Mononuclear cell (primary cell): ENCODE results near the gene SMARCB1. TPM values are rescaled to one million over a fixed set of nuclear protein-coding genes. Genes with fewer than 3 reads are reported as not detected.

Source experiments
- H3K27me3 ChIP-seq: 2 replicates; pipeline ENCODE4 v1.6.0; 2011; ENCODE audit warnings: low read length, control low read depth; ENCODE audit not compliant: insufficient read depth
- H3K4me1 ChIP-seq: 2 replicates; pipeline ENCODE4 v1.5.1; 2011; ENCODE audit warnings: mild to moderate bottlenecking, low read length, control low read depth; ENCODE audit not compliant: insufficient read depth
- H3K4me3 ChIP-seq: 2 replicates; pipeline ENCODE4 v1.5.1; 2011; ENCODE audit warnings: mild to moderate bottlenecking, low read length, moderate library complexity
- H3K9me3 ChIP-seq: 2 replicates; pipeline ENCODE4 v1.5.1; 2011; ENCODE audit warnings: low read depth, mild to moderate bottlenecking, control low read depth, low read length
- total RNA-seq: library from RNA; depleted of rRNA; stranded (reverse); fragments of >200 nt; gene quantifications from one replicate; pipeline ENCODE4 v1.2.3, GENCODE V29; 2012

Gene SMARCB1
- total RNA-seq, 1 donor = 31.8 TPM

DNA sequence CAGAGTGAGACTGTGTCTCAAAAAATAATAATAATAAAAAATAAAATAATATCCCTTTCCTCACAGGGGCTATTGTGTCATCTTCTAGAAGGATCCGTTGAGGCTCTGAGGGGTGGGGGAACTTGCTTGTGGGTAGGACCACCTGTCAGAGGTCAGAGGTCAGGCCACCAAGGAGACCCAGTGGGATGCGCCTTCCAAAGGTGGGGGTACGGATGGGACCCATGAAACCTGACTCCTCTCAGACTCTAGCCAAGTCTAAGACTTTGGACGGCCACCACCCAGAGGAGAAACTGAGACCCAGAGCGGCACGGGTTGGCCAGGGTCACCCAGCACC is 14.5 kb upstream of the SMARCB1 start:
- no peak overlapping the region for H3K4me3 ChIP-seq
- no peaks in the 10 kb centered on the region for H3K27me3 ChIP-seq
- peaks cover 29% of the 10 kb centered on the region for H3K4me1 ChIP-seq
- no peaks in the 10 kb centered on the region for H3K9me3 ChIP-seq

DNA sequence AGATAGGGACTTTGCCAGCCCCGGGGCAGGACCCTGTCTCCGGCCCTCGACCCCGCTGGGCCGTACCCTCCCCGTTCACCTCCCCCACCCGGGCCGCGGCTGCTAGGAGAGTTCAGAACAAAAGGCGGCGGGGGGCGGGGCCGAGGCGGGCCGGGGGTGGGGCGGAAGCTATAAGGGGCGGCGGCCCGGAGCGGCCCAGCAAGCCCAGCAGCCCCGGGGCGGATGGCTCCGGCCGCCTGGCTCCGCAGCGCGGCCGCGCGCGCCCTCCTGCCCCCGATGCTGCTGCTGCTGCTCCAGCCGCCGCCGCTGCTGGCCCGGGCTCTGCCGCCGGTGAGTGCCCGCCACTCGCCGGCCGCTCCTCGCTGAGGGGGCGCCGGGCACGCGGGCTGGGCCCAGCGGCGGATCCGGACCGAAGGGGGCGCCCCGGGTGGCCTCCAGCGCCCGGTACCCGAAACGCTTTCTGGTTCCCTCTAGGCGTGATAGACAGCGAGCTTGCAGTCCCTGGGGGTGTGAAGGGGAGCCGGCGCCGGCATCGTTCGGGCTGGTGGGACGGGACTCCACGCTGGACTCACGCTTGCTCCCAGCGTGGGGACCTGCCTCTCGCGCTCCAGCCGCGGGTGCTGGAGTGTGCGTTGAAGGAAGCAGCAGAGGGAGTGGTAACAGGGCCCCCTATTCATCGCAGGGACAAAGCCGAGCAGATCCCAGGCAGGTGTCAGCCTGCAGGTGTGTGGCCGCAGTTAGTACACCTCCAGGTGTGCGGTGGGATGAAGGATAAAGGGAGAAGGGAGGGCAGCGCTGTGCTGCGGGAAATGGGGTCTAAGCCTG is 13.9 kb upstream of the SMARCB1 start, which contains the start of gene MMP11:
MMP11 (plus strand) TSS at position 201 of the 825 bp plus-strand sequence; CDS start at position 223, 22 bp downstream.
- no peaks in the 10 kb centered on the region for H3K27me3 ChIP-seq
- peaks cover 29% of the 10 kb centered on the region for H3K4me1 ChIP-seq
- peak within 1 kb of the TSS; percentile 19 for H3K4me3 ChIP-seq
- no peaks in the 10 kb centered on the region for H3K9me3 ChIP-seq

DNA sequence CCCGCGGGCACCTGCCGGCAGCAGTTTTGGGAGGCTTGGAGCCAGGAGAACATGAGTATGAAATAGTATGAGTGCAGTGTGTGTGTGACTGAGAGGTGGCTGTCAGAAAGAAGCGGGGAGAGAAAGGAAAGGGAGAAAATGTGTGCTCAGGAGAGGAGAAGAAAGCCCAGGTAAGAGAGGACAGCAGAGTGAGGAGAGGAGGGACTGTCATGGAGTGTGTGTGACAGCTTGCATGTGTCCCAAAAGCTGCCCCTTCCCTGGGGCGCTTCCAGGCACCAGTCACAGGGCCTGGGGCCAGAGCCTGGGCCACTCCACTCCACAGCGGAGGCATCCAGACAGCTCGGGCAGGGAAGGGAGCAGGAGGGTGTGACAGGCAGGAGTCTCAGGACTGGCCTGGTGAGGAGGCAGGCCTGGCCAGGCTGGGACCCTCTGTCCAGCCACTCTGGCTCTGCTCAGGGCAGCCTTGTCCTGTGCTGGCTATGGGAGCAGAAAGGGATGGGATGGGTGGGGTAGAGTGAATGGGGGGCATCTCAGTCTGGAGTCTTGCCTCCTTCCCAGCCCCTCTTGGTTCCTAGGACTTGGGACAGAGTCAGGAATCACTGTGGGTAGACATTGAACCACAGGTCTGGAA is 13.2 kb upstream of the SMARCB1 start:
- Histone ChIP-seq H3K4me3 (no peak overlapping the region), H3K9me3 (no peaks in the 10 kb centered on the region), H3K27me3 (no peaks in the 10 kb centered on the region), H3K4me1 (peaks cover 23% of the 10 kb centered on the region)

DNA sequence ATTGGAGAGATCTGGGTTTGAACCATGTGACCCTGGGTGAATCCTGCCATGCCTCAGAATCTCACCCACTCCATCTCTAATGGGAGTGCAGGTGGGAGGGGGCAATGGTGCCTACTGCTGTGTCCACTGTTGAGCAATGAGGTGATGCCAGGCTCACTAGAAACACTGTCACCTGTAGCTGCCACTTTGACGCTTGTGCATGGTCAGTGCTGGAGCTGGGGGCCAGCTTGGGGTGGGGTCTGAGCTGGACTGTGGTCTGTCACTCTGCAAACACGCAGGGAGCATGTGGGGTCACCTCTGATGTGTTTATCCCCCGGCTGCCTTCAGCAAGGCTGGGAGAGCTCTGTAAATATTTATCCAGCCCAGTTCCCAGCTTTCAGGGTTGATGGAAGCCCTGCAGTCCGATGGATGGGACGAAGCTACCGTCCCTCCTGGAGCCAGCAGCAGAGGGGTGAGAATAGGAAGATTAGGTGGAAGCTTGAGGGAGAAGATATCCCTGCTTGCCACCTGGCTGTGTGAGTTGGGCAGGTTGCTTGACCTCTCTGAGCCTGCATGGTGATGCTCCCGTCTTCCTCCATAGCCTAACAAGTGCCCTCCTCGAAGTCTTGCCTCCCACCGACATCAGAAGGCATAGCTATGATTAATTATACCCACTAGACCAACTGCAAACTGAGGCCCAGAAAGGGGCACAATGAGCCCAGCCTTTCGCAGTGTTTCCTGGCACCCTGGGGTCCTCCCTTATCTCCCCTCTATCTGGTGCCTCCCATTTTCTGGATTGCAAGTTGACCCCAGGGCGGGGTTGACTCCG is 12.4 kb upstream of the SMARCB1 start:
- Histone ChIP-seq H3K9me3 (no peaks in the 10 kb centered on the region), H3K4me1 (peaks cover 21% of the 10 kb centered on the region), H3K4me3 (no peak overlapping the region), H3K27me3 (no peaks in the 10 kb centered on the region)

GRCh38 chr22:23774922-23775436 is 11.8 kb upstream of the SMARCB1 start:
- H3K4me3 ChIP-seq = no peak overlapping the region
- peaks cover 21% of the 10 kb centered on the region for H3K4me1 ChIP-seq
- no peaks in the 10 kb centered on the region for H3K9me3 ChIP-seq
- no peaks in the 10 kb centered on the region for H3K27me3 ChIP-seq

- no peaks in the 10 kb centered on the region for H3K9me3 ChIP-seq
- H3K4me1 ChIP-seq = peaks cover 16% of the 10 kb centered on the region
These were observed 10.9 kb upstream of the SMARCB1 start for GRCh38 chr22:23775779-23776375.

DNA sequence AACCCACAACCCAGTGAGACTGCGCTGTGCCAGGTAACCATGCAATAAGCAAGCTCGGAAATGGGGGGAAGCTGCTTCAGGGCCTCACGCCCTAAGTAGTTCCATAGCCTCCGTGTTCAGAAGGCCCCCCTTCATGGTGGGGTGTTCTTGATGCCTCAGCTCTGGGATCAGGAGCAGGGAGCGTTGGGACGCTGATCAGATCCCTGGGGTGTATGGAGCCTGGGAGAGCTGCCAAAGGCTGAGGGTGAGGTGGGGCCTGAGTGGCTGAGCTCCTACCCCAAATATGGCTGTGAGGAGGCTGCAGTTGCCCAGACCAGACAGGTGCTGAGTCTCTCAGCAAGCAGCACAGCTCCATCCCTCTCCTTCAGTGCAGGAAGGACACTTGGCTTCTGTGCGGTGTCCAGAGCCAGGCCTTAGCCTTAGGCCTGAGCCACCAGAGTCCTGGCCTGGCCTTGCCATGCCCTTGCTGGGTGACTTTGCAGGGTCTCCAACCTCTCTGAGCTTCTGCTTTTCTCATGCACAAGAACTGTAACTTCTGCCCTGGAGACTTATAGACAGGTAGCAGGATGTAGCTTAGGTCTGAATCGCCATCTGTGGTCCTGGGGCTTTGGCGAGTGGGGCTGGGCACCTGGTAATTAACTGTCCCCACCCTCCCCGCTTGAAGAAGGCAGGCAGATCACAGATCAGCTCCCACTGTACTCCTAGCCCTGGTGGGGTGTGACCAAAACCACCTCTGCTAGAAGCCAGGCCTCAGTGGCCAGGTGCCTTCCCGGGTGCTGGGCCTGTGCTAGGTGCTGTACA is 8.8 kb upstream of the SMARCB1 start:
- Histone ChIP-seq H3K4me1 (no peaks in the 10 kb centered on the region), H3K27me3 (no peaks in the 10 kb centered on the region), H3K9me3 (no peaks in the 10 kb centered on the region), H3K4me3 (no peak overlapping the region)

More at GRCh38 chr22:23775779-23776375, 10.9 kb upstream of the SMARCB1 start:
- no peak overlapping the region for H3K4me3 ChIP-seq
- H3K27me3 ChIP-seq = no peaks in the 10 kb centered on the region

GRCh38 chr22:23778577-23778900 is 8.2 kb upstream of the SMARCB1 start:
- H3K27me3 ChIP-seq = no peaks in the 10 kb centered on the region
- no peaks in the 10 kb centered on the region for H3K9me3 ChIP-seq
- no peaks in the 10 kb centered on the region for H3K4me1 ChIP-seq
- H3K4me3 ChIP-seq = no peak overlapping the region

GRCh38 chr22:23779083-23779482 is 7.7 kb upstream of the SMARCB1 start:
- Histone ChIP-seq H3K4me1 (no peaks in the 10 kb centered on the region), H3K9me3 (no peaks in the 10 kb centered on the region), H3K4me3 (no peak overlapping the region), H3K27me3 (no peaks in the 10 kb centered on the region)

DNA sequence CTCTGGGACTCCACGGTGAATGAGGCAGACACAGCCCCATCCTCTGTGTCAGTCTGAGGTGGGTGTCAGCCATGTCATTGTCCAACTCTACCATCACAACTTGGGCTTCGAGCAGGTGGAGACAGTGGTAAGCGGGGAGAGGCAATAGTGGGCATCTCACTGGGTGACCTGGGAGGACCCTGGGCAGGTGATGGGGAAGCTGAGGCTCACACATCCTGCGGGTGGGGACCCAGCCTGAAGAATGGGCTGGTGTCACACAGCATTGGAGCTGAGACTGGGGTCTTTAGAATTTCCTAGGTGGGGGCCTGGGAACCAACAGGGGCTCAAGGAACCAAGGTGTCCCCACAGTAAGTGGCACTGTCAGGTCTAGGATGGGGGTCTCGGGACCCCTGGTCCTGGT is 7.0 kb upstream of the SMARCB1 start:
- Histone ChIP-seq H3K27me3 (no peaks in the 10 kb centered on the region), H3K9me3 (no peaks in the 10 kb centered on the region), H3K4me1 (no peaks in the 10 kb centered on the region), H3K4me3 (no peak overlapping the region)

- Histone ChIP-seq H3K4me1 (no peaks in the 10 kb centered on the region), H3K27me3 (no peaks in the 10 kb centered on the region), H3K4me3 (no peak overlapping the region), H3K9me3 (no peaks in the 10 kb centered on the region)
These were observed 6.5 kb upstream of the SMARCB1 start for GRCh38 chr22:23780146-23780748.

- Histone ChIP-seq H3K4me3 (no peak overlapping the region), H3K9me3 (no peaks in the 10 kb centered on the region), H3K27me3 (no peaks in the 10 kb centered on the region), H3K4me1 (no peaks in the 10 kb centered on the region)
These were observed 5.7 kb upstream of the SMARCB1 start for GRCh38 chr22:23781065-23781464.

DNA sequence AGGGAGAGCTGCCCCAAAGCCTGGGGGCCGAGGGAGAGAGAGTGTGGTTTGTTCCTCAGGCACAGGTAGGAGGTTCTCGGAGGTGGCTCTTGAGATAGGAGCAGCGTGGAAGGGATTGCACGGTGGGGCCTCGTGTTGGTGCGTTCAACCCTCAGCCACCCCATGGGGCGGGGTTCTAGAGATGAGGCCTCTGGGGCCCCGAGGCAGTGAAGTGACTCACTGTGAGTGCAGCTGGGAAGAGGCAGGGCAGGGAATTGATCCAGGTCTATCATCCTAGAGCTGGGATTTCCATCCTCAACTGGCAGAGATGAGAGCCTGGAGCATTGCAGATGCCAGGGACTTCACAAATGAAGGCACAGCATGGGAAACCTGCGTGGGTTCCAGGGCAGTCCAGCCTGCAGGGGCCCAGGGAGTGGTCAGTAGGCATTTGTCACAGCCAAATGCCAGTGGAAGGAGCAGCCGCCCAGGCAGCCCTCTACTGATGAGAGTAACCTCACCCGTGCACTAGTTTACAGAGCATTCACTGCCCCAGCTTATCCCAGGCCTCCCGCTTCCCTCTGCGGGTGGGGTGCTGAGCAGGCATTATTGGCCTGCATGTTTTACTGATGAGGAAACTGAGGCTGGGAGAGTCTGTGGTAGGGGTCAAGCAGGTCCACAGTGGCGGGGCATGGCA is 5.1 kb upstream of the SMARCB1 start:
- H3K9me3 ChIP-seq = no peaks in the 10 kb centered on the region
- H3K4me1 ChIP-seq = peaks cover 5% of the 10 kb centered on the region
- H3K27me3 ChIP-seq = no peaks in the 10 kb centered on the region
- H3K4me3 ChIP-seq = no peak overlapping the region
